ENCODE data around the gene MAEA. TPM values are rescaled to one million over a fixed set of nuclear protein-coding genes. Genes with fewer than 3 reads are reported as not detected.

MAEA gene
- total RNA-seq, 4 donors from 2014 or later = 47.2 to 62.1 (median 53.9) TPM

GRCh38 chr4:1379801-1380331 is 90.2 kb downstream of the MAEA start:
- Histone ChIP-seq H3K27me3 (no peaks in the 10 kb centered on the region), H3K4me1 (no peaks in the 10 kb centered on the region), H3K4me3 (no peak overlapping the region), H3K9me3 (no peaks in the 10 kb centered on the region), H3K27ac (no peak overlapping the region), H3K36me3 (peaks cover 0 to 94% of the 10 kb centered on the region in 2 donors)
- ATAC-seq = no peak
- WGBS, 2 donors (ENCODE audit: low coverage in 1 of 2) = 94% methylated on average over 12 of the region's 31 CpGs; no CpG with 5 or more reads in 1 of the 2 donors
- no peak for TF ChIP-seq EP300 (IDR thresholded peaks at IDR 0.05)
- no peak for TF ChIP-seq POLR2AphosphoS5 (IDR thresholded peaks at IDR 0.05)
- TF ChIP-seq CTCF (IDR thresholded peaks at IDR 0.05) = no peak
- no peak for TF ChIP-seq POLR2A (IDR thresholded peaks at IDR 0.05)

GRCh38 chr4:1380368-1381151 is 90.9 kb downstream of the MAEA start:
- H3K27ac ChIP-seq = no peak overlapping the region
- 90% methylated on average over 2 of the region's 36 CpGs; no CpG with 5 or more reads in 1 of the 2 donors for WGBS, 2 donors (ENCODE audit: low coverage in 1 of 2)
- H3K36me3 ChIP-seq = peaks cover 0 to 94% of the 10 kb centered on the region in 2 donors
- H3K9me3 ChIP-seq = no peaks in the 10 kb centered on the region
- no peak for TF ChIP-seq CTCF (IDR thresholded peaks at IDR 0.05)
- TF ChIP-seq POLR2AphosphoS5 (IDR thresholded peaks at IDR 0.05) = no peak
- TF ChIP-seq EP300 (IDR thresholded peaks at IDR 0.05) = no peak
- no peak for TF ChIP-seq POLR2A (IDR thresholded peaks at IDR 0.05)
- H3K4me3 ChIP-seq = no peak overlapping the region
- H3K4me1 ChIP-seq = no peaks in the 10 kb centered on the region
- H3K27me3 ChIP-seq = no peaks in the 10 kb centered on the region
- no peak for ATAC-seq

- WGBS, 2 donors (ENCODE audit: low coverage in 1 of 2) = 85% methylated on average over 6 of the region's 12 CpGs; no CpG with 5 or more reads in 1 of the 2 donors
- Histone ChIP-seq H3K36me3 (peaks cover 0 to 94% of the 10 kb centered on the region in 2 donors), H3K4me1 (no peaks in the 10 kb centered on the region), H3K27me3 (no peaks in the 10 kb centered on the region), H3K9me3 (no peaks in the 10 kb centered on the region), H3K27ac (no peak overlapping the region), H3K4me3 (no peak overlapping the region)
- no peak for TF ChIP-seq EP300 (IDR thresholded peaks at IDR 0.05)
- no peak for TF ChIP-seq CTCF (IDR thresholded peaks at IDR 0.05)
- no peak for TF ChIP-seq POLR2A (IDR thresholded peaks at IDR 0.05)
- TF ChIP-seq POLR2AphosphoS5 (IDR thresholded peaks at IDR 0.05) = no peak
- no peak for ATAC-seq
These were observed 91.5 kb downstream of the MAEA start for GRCh38 chr4:1381181-1381621.

- no peaks in the 10 kb centered on the region for H3K9me3 ChIP-seq
- H3K27me3 ChIP-seq = no peaks in the 10 kb centered on the region
- H3K27ac ChIP-seq = no peak overlapping the region
- no peak overlapping the region for H3K4me3 ChIP-seq
- ATAC-seq = no peak
- peaks cover 0 to 94% of the 10 kb centered on the region in 2 donors for H3K36me3 ChIP-seq
- no peaks in the 10 kb centered on the region for H3K4me1 ChIP-seq
- TF ChIP-seq POLR2A (IDR thresholded peaks at IDR 0.05) (no peak), EP300 (IDR thresholded peaks at IDR 0.05) (no peak)
- WGBS, 2 donors (ENCODE audit: low coverage in 1 of 2) = 96% methylated on average over 15 of the region's 24 CpGs; no CpG with 5 or more reads in 1 of the 2 donors
These were observed 92.4 kb downstream of the MAEA start for GRCh38 chr4:1381944-1382541.
